ENCODE measurements around the gene JSRP1. TPM values are rescaled to one million over a fixed set of nuclear protein-coding genes. Genes with fewer than 3 reads are reported as not detected.
A peak's percentile ranks its signal among the peaks of the same experiment; 100 is the strongest.

JSRP1 gene
- total and polyA plus RNA-seq, 2 experiments from 2014 or later: 0.30 to 0.93 TPM

GRCh38 chr19:2273356-2274184 lies 17.4 kb upstream of the JSRP1 start:
- no peak overlapping the region for H2AFZ ChIP-seq
- peak; percentile 100 for TF ChIP-seq CTCF (IDR thresholded peaks at IDR 0.05; ENCODE audit: poor library complexity)
- no peak for TF ChIP-seq EZH2 (IDR thresholded peaks at IDR 0.05; ENCODE audit: borderline replicate concordance)
- TF ChIP-seq EZH2phosphoT487 (IDR thresholded peaks at IDR 0.05; ENCODE audit: low read depth, severe bottlenecking, unreplicated experiment): no peak
- H3K4me2 ChIP-seq: peak overlapping the region; percentile 99
- no peaks in the 10 kb centered on the region for H3K27me3 ChIP-seq
- peak; percentile 85 for DNase-seq (ENCODE audit: low spot score)
- no peaks in the 10 kb centered on the region for H3K36me3 ChIP-seq (replicated peaks; ENCODE audit: insufficient read depth, low read depth)
- peaks cover 56% of the 10 kb centered on the region for H4K20me1 ChIP-seq (ENCODE audit: insufficient read depth, poor library complexity, severe bottlenecking)
- no peak overlapping the region for H3K4me3 ChIP-seq
- peaks cover 22% of the 10 kb centered on the region for H3K4me1 ChIP-seq (ENCODE audit: insufficient read depth)
- H3K79me2 ChIP-seq: peaks cover 55% of the 10 kb centered on the region
- peak overlapping the region; percentile 78 for H3K27ac ChIP-seq
- H3K9me3 ChIP-seq (ENCODE audit: low read depth): no peaks in the 10 kb centered on the region
- WGBS (ENCODE audit: low lambda C conversion rate, missing lambda C conversion rate): 16% methylated on average over 45 of the region's 45 CpGs
- H3K9me2 ChIP-seq (replicated peaks; ENCODE audit: insufficient read depth): no peaks in the 10 kb centered on the region

- peaks cover 22% of the 10 kb centered on the region for H3K4me1 ChIP-seq (ENCODE audit: insufficient read depth)
- WGBS (ENCODE audit: low lambda C conversion rate, missing lambda C conversion rate): 34% methylated on average over 36 of the region's 43 CpGs
- peak overlapping the region; percentile 99 for H3K4me2 ChIP-seq
- TF ChIP-seq CTCF (IDR thresholded peaks at IDR 0.05; ENCODE audit: poor library complexity) (no peak), EZH2phosphoT487 (IDR thresholded peaks at IDR 0.05; ENCODE audit: low read depth, severe bottlenecking, unreplicated experiment) (no peak), EZH2 (IDR thresholded peaks at IDR 0.05; ENCODE audit: borderline replicate concordance) (no peak)
- no peak overlapping the region for H2AFZ ChIP-seq
- H4K20me1 ChIP-seq (ENCODE audit: insufficient read depth, poor library complexity, severe bottlenecking): peaks cover 56% of the 10 kb centered on the region
- no peaks in the 10 kb centered on the region for H3K9me3 ChIP-seq (ENCODE audit: low read depth)
- peak; percentile 43 for DNase-seq (ENCODE audit: low spot score)
- H3K79me2 ChIP-seq: peaks cover 55% of the 10 kb centered on the region
- no peaks in the 10 kb centered on the region for H3K9me2 ChIP-seq (replicated peaks; ENCODE audit: insufficient read depth)
- H3K27me3 ChIP-seq: no peaks in the 10 kb centered on the region
- peak overlapping the region; percentile 96 for H3K4me3 ChIP-seq
- no peaks in the 10 kb centered on the region for H3K36me3 ChIP-seq (replicated peaks; ENCODE audit: insufficient read depth, low read depth)
- peak overlapping the region; percentile 99 for H3K27ac ChIP-seq
Measured at GRCh38 chr19:2271234-2272103, 15.3 kb upstream of the JSRP1 start.

DNA sequence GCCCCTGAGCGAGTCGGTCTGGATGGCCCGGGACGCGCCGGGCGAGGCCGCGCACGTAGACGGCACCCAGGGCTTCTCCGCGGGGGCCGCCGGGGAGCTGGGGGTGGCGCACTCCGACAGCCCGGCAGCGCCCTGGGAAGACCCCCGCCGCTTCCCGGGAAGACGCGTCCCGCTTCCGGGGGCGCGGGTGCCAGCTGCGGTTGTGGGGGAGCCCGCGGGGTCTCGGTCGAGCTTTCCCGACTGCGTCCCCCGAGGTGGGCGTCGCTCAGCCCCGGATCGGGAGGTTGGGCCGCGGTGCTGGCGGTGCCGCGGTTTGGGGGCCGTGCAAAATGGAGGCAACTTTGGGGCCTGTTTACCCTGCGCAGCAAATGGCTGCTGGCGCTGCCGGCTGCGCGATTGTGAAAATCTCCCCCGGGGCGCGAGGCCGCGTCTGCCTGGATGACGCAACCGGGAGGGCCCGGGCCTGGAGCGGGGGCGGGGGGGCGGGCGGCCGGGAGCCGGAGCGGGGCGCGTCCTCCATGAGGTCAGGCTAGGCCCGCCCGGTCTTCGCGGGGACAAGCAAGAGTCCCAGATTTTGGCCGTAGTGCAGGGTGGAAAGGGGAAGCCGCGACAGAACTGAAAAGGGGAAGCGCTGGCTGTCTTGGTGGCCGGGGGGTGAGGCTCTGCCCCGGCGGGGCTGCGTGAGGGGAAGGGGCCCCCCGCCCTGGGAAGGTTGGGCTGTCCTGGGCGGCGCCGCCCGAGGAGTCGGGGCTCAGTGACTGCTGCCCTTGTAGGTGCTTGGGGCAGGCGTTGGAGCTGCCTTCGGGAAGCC lies 14.4 kb upstream of the JSRP1 start:
- Histone ChIP-seq H4K20me1 (ENCODE audit: insufficient read depth, poor library complexity, severe bottlenecking) (peaks cover 56% of the 10 kb centered on the region), H3K27ac (peak overlapping the region; percentile 99)
- peak; percentile 91 for DNase-seq (ENCODE audit: low spot score)

More for the DNA sequence above, 14.4 kb upstream of the JSRP1 start:
- WGBS (ENCODE audit: low lambda C conversion rate, missing lambda C conversion rate): 0% methylated on average over 43 of the region's 88 CpGs
- Histone ChIP-seq H3K9me2 (replicated peaks; ENCODE audit: insufficient read depth) (no peaks in the 10 kb centered on the region), H3K36me3 (replicated peaks; ENCODE audit: insufficient read depth, low read depth) (no peaks in the 10 kb centered on the region), H3K27me3 (no peaks in the 10 kb centered on the region), H3K4me1 (ENCODE audit: insufficient read depth) (peaks cover 22% of the 10 kb centered on the region), H2AFZ (no peak overlapping the region), H3K4me2 (peak overlapping the region; percentile 99), H3K4me3 (peak overlapping the region; percentile 96), H3K79me2 (peaks cover 55% of the 10 kb centered on the region), H3K9me3 (ENCODE audit: low read depth) (no peaks in the 10 kb centered on the region)
- TF ChIP-seq EZH2phosphoT487 (IDR thresholded peaks at IDR 0.05; ENCODE audit: low read depth, severe bottlenecking, unreplicated experiment) (no peak), EZH2 (IDR thresholded peaks at IDR 0.05; ENCODE audit: borderline replicate concordance) (no peak), CTCF (IDR thresholded peaks at IDR 0.05; ENCODE audit: poor library complexity) (no peak)

Data from hepatocyte (in vitro differentiated cells).